ENCODE data around the gene TTLL13. TPM values are rescaled to one million over a fixed set of nuclear protein-coding genes. Genes with fewer than 3 reads are reported as not detected.

The TTLL13 gene
- total and polyA plus RNA-seq, 2 of the 8 experiments (the other 6 are each of a cell fraction or from before 2014, with no cell fraction given), result 0.03 TPM; not detected in 1

DNA sequence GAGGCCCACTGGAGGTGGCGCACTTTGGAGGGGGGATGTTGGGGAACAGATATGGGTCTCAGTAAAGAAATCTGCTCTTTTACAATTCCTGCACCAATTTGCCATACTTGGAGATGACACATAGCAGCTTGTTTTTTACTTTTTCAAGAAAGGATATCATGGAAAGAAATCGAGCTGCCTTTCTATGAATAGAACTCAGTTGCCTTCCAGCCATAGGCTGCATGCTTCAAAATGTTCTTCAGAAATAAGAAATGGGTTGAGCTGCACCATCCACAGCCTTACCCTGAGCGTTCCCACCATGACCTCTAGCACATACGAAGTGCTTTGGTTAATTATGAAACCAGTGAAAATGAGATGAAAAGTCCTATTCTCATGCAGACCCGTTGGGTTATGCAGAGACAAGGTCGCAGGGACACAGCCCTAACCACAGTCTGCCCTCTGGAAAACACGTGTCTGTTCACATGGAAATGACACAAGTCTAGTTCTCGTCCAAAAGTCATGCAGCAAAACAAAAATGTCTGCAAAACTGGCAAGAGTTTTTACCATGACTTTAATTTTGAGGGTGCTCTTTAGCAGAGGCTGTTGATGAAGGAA lies 52.4 kb downstream of the TTLL13 start:
- Histone ChIP-seq H2AK5ac (ENCODE audit: low read depth, low read length) (no peak overlapping the region), H2AFZ (ENCODE audit: low read length) (no peak overlapping the region), H3K18ac (ENCODE audit: extremely low read depth, low read length) (no peak overlapping the region), H3K4me1 (replicated peaks in 1 of 4; ENCODE audit: control insufficient read depth in 3 of 4, insufficient read depth in 4 of 4, low read length in 3 of 4) (peaks cover 0 to 4% (median 0%) of the 10 kb centered on the region in 4 experiments; a peak in 4 of 7 replicates), H3K27me3 (replicated peaks in 1 of 4; ENCODE audit: control insufficient read depth in 3 of 4, extremely low read depth in 1 of 4, insufficient read depth in 3 of 4, low read length in 3 of 4) (no peaks in the 10 kb centered on the region), H3K56ac (replicated peaks; ENCODE audit: insufficient read length, low read depth, low read length) (no peak overlapping the region), H2BK15ac (ENCODE audit: low read length) (no peak overlapping the region), H4K8ac (ENCODE audit: extremely low read depth, insufficient read depth, low read length) (no peak overlapping the region), H4K91ac (replicated peaks; ENCODE audit: insufficient read length, low read length) (no peak overlapping the region), H3K4me2 (ENCODE audit: insufficient read depth in 1 of 2, low read depth in 2 of 2, low read length in 2 of 2) (no peak overlapping the region), H2BK20ac (ENCODE audit: low read length) (no peak overlapping the region), H3K23ac (ENCODE audit: insufficient read length) (no peak overlapping the region), H3K14ac (ENCODE audit: insufficient read length) (no peak overlapping the region), H3K4ac (replicated peaks; ENCODE audit: insufficient read length, low read depth, low read length) (no peak overlapping the region), H2BK5ac (ENCODE audit: low read depth, low read length) (peak overlapping the region; percentile 38; the same call in 1 of the 2 replicates), H3K23me2 (ENCODE audit: low read depth, low read length) (no peaks in the 10 kb centered on the region; the same call in 1 of the 2 replicates), H4K5ac (ENCODE audit: insufficient read length, low read depth, low read length) (no peak overlapping the region), H4K20me1 (replicated peaks in 1 of 2; ENCODE audit: control insufficient read depth in 1 of 2, insufficient read depth in 2 of 2, low read length in 2 of 2) (no peaks in the 10 kb centered on the region), H2BK12ac (ENCODE audit: low read depth, low read length) (no peak overlapping the region), H2BK120ac (replicated peaks; ENCODE audit: low read depth, low read length) (no peak overlapping the region), H3K9me3 (ENCODE audit: insufficient read depth in 2 of 2, low read depth in 1 of 2, low read length in 1 of 2) (no peaks in the 10 kb centered on the region), H3K79me1 (ENCODE audit: low read depth, low read length) (no peaks in the 10 kb centered on the region), H3K9ac (replicated peaks in 1 of 4; ENCODE audit: extremely low read depth in 1 of 4, low read depth in 3 of 4, low read length in 3 of 4) (no peak overlapping the region), H3K36me3 (ENCODE audit: control insufficient read depth in 2 of 4, insufficient read depth in 4 of 4, low read length in 3 of 4) (no peaks in the 10 kb centered on the region), H3K79me2 (ENCODE audit: control insufficient read depth in 1 of 2, insufficient read depth in 2 of 2, low read length in 2 of 2) (no peaks in the 10 kb centered on the region), H3K27ac (ENCODE audit: low read depth, low read length) (no peak overlapping the region), H3K4me3 (ENCODE audit: extremely low read depth in 1 of 4, insufficient read depth in 2 of 4, low read depth in 3 of 4, low read length in 4 of 4) (no peak overlapping the region)
- peak in 1 of 2 experiments; percentile 26 for DNase-seq (ENCODE audit: low read depth in 1 of 2, low spot score in 2 of 2)
- WGBS, 2 experiments (ENCODE audit: extremely low coverage in 1 of 2, insufficient coverage in 1 of 2, insufficient read length in 1 of 2, insufficient replicate concordance in 2 of 2, low coverage in 1 of 2, low lambda C conversion rate in 2 of 2, missing lambda C conversion rate in 1 of 2), result 88% methylated on average over 8 of the region's 8 CpGs; no CpG with 5 or more reads in 1 of the 2 experiments
- no peak for FAIRE-seq
- CTCF ChIA-PET (ENCODE audit: partially characterized antibody), result interaction anchor here (0.6 to 7.3 kb wide), 24 partner anchors 8 to 751 kb away, joined by 3 to 42 read pairs (median 3); partner anchors contain the start of gene ZNF774
- POLR2A ChIA-PET (ENCODE audit: partially characterized antibody), result interaction anchor here (1.5 to 2.0 kb wide), 2 partner anchors 14 to 31 kb away, joined by 4 to 6 read pairs; no protein-coding TSS in a partner anchor
- TF ChIP-seq, protein P1, sequence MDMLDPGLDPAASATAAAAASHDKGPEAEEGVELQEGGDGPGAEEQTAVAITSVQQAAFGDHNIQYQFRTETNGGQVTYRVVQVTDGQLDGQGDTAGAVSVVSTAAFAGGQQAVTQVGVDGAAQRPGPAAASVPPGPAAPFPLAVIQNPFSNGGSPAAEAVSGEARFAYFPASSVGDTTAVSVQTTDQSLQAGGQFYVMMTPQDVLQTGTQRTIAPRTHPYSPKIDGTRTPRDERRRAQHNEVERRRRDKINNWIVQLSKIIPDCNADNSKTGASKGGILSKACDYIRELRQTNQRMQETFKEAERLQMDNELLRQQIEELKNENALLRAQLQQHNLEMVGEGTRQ (IDR thresholded peaks at IDR 0.05; ENCODE audit: low read length), result no peak
- no peak for TF ChIP-seq KDM5A (IDR thresholded peaks at IDR 0.05; ENCODE audit: low read length)
- no peak for TF ChIP-seq HDAC6 (IDR thresholded peaks at IDR 0.05; ENCODE audit: low read depth, low read length)
- no peak for TF ChIP-seq NRF1 (IDR thresholded peaks at IDR 0.05; ENCODE audit: low read depth, low read length)
- no peak for TF ChIP-seq CHD2 (IDR thresholded peaks at IDR 0.05; ENCODE audit: low read length)
- no peak for TF ChIP-seq GABPA (IDR thresholded peaks at IDR 0.05; ENCODE audit: borderline replicate concordance, insufficient read depth, low read length)
- TF ChIP-seq EP300 (IDR thresholded peaks at IDR 0.05; ENCODE audit: borderline replicate concordance in 1 of 2, low read depth in 2 of 2, low read length in 2 of 2), result no peak
- TF ChIP-seq RAD21 (IDR thresholded peaks at IDR 0.05 in 1 of 2, conservative IDR thresholded peaks at IDR 0.05 in 1 of 2; ENCODE audit: low read depth in 2 of 2, low read length in 2 of 2), result no peak
- TF ChIP-seq TCF12 (IDR thresholded peaks at IDR 0.05; ENCODE audit: low read depth, low read length), result no peak
- TF ChIP-seq CBX5 (IDR thresholded peaks at IDR 0.05; ENCODE audit: low read depth, low read length), result no peak
- no peak for TF ChIP-seq MAFK (IDR thresholded peaks at IDR 0.05; ENCODE audit: low read depth, low read length)
- TF ChIP-seq JUND (IDR thresholded peaks at IDR 0.05; ENCODE audit: low read length), result no peak
